Activated effector memory CD4-positive, alpha-beta T cell treated with anti-CD3 and anti-CD28 coated beads, Interleukin-2, amount 50 U/mL, for 16 hours (primary cell): ENCODE results near the gene APAF1.

ENCODE experiments used
- DNase-seq: peaks from one replicate; pipeline ENCODE4 v3.0.0-alpha.2; 2020

Gene APAF1

DNA sequence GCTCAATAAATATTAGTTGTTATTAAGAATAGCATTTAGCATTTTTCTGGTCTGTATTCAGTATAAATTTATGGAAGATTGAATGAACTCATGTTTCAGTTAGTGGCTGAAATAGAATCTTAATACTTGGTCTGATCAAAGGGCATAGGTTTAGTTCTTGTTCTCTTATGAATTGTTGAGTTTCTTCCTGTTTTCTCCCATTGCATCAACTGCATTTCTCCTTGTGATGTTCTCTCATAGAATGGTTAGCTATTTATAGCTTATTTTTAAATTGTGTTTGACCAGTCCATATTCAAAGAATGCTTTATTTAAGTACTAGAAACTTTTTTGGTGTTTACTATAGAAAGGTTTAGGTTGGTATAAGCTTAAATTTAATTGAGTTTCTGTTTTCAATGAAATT is 29.8 kb downstream of the APAF1 start:
- DNase-seq = no peak

DNA sequence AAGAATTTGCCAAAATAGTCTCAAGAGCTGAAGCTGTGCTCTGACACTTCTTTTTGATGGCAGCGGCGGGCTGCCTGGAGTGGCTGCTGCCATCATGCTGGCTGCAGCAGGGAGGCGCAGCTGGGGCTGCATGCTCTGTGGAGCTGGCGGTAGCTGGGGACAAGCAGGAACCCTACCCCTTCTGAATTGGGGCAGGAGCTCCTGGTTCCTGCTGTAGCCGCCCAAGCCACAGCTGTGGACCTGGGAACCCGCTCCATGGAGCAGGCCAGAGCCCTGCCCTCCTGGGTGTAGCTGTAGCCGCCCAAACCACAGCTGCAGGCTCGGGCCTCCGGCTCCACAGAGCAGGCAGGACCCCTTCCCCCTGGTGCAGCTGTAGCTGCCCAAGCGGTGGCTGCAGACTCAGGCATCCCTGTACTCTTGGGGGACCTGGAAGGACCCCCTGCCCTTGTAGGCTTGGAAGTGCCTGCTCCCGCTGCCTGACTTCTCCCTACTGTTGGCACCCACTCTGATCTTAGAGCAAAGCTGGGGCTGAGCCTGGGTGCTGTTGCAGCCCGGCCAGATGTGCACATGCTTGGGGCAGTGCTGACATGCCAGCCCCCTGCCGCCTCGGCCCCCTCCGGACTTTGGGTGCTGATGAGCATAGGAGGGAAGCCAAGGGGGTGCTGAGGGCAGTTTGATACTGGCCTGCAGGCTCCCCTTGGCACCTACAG is 33.3 kb downstream of the APAF1 start:
- no peak for DNase-seq

DNA sequence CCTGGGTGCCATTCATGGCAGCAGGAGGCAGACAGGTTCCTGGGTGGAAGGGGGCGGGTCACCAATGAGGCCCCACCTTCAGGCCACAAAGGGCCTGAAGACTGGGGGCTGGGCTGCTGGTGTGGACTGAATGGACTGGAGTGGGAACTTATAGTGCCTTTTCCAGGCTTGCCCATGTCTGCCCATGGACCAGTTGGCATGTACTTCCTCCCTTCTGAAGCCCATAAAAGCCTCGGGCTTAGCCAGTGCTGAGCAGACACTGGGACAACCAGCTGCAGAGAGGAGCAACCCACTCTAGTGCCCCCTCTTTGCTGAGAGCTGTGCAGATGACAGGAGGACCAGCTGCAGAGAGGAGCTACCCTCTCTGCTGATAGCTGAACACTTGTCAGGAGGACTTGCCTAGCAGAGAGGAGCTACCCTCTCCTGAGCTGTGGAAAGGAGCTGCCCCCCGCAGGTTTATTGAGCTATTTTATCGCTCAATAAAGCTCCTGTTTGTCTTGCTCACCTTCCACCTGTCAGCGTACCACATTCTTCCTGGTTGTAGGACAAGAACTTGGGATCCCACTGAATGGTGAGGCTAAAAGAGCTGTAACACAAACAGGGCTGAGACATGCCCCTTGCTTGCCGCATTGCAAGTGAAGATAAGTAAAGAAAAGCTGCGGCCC is 34.0 kb downstream of the APAF1 start:
- DNase-seq = no peak

DNA sequence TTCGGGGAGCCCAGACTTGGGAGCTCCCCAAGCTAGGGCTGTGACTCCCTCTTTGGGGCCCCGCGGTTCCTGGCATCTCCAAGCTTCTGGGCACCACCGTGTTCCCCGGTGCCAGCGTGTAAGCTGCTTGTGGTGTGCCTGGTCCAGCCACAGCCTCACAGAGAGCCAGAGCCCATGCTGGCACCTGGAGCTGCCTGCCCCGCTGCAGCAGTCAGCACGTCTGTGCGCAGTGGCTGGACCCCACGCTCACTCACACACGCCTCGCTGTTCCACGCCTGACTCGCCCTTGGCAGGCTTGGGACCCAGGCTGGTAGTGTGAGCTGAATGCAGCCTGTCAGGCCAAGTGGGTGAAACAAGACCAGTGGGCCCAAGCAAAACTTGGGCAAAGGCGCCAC is 34.5 kb downstream of the APAF1 start:
- DNase-seq = peak; percentile 62

DNA sequence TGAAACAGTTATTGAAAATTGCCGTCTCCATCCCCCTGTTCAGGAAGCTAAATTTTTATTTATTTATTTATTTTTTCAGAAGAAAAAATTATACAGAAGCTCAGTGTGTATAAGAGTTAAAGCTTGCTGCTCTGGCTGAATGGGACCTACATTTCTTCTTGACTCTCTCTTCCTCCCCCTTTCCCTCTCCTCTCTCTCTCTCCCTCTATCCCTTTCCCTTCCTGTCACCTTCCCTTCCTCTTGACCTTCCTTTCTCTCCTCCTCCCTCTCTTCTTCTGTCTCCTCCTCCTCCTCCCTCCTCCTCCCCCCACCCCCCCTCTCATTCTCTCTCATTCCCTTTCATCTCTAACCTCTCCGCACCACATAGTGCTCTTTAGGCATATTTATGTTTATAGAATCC is 39.1 kb downstream of the APAF1 start:
- no peak for DNase-seq

DNA sequence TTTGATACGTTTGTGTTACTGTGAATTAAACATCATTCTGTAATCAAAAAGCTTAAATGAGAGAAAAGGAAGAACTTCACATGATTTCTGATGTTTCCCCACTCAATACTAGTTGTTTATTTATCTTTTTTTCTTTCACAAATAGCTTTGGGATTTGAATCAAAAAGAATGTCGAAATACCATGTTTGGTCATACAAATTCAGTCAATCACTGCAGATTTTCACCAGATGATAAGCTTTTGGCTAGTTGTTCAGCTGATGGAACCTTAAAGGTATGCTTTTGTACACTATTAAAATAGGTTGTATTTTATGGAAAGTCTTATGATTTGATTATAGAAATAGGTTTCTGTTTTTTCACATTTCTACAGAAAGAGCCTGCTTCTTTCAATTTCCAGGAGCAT is 41.5 kb downstream of the APAF1 start:
- DNase-seq = no peak

DNA sequence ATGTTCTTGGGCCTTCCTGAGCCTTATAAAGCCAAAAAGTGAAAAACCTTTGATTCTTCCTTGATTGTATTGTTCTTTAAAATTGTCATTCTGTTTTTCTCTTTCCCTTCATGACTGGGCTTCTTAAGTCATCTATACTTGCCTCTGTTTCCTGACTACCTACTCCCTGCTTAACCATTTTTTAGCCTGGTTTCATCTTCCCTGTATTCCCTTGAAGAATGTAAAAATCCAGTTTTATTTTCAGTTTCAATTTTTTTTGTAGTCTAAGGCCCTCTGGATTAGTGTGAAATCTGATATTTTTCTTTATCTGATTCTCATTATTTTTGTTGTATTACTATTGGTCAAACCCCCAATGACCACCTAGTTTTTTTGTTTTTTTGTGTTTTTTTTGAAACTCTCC is 46.3 kb downstream of the APAF1 start:
- DNase-seq = no peak

DNA sequence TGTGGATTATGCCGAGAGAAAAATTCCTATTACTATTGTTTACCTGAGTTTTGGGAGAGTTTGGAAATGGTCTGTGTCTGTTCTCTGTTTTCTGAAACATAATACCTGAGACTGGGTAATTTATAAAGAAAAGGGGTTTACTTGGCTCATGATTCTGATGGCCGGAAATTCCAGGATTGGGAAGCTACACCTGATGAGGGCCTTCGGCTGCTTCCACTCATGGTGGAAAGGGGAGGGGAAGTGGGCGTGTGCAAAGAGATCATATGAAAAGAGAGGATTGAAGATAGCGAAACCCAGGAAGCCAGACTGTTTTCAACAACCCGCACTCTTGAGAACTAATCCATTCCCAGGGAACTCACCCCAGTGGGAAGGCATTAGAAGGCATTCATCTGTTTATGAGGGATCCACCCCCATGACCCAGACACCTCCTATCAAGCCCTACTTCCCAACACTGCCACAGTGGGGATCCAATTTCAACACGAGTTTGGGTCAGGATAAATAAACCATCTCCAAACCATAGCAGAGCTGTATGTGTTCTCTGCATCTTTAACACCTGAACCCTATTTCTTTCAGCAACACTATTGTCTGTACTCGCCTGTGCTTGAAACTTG is 51.1 kb downstream of the APAF1 start:
- DNase-seq = no peak

DNA sequence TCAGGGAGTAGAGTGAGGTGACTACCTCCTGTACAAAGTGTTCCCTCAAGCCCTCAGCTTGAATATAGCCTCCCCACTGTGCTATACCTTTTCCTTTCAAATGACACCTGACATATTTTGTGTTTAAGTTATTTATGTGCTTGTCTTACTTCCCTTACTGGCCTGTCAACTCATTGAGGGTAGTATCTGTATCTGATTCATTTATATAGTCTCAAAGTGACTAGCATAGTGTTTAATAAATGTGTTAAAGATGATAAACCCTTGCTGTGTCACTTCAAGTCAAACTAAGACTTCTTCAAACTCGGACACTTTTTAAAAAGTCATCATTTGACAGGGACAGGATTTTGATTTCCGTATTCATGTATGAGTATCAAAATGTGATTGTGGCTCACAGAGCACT is 52.1 kb downstream of the APAF1 start:
- no peak for DNase-seq

DNA sequence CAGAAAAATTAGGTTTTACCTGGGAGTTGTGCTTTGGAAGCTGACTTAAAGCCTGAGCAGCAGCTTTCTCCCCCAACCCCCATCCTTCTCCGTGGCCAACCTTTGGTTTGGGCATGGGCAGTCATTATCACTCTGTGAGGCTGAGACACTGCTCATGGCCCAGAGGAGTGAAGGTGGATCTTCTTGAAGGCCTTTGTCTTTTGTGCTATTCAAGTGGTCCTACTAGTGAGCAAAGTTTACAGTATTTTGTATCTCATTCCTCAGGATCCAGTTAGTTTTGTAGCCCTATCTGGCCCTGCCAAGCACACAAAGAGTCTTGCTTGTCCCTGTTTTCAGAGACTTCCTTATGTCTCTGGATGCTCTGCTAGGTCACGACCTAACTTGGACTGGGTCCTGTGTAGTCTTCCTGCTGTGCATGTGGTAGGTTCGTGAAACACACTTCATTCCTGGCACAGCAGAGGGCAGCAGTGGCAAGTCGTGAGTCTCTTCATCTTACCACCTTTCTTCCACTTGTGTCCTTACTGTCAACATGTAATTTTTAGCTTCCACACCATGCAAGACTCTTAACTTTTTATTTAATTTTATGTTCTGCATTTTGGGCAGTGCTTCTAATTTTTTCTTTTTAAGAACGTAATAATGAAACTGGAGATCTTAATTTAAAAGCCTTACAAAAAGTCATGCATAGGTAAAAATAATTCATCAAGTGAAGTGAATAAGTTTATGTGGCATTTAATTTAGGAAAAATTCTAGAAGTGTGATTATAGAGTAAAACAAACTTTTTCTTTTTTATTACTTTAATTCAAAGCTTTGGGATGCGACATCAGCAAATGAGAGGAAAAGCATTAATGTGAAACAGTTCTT is 53.7 kb downstream of the APAF1 start:
- DNase-seq = peak; percentile 71

DNA sequence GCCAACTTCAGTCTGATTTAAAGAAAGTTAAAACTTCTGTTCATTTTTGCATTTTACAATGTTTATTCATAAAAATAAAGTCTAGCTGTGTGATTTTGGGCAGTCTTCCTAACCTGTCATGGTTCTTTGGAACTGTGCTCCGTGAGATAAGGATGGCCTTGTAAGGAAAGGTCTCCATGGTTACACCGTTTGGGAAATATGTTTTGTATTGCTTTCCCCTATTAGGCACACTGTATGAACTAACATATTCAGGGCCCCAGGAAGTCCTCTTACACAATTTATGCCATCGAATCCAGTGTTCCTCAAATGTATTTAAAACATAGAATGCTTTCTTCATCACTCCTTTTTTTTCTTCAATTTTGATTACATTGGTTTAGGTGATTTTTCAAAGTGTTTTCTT is 54.5 kb downstream of the APAF1 start:
- DNase-seq = no peak

DNA sequence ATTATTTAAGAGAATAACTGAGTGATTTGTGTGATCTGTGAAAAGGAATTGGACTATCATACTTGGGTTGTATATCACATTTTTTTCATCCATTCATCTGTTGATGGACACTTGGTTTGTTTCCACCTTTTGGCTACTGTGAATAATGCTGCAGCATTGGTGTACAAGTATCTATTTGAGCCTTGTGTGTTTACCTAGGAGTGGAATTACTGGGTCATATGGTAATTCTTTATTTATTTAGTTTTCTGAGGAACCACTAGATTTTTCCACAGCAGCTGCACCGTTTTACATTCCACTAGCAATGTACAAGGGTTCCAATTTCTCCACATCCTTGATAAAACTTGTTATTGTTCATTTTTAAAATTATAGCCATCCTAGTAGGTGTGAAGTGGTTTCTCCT is 56.1 kb downstream of the APAF1 start:
- DNase-seq = no peak

DNA sequence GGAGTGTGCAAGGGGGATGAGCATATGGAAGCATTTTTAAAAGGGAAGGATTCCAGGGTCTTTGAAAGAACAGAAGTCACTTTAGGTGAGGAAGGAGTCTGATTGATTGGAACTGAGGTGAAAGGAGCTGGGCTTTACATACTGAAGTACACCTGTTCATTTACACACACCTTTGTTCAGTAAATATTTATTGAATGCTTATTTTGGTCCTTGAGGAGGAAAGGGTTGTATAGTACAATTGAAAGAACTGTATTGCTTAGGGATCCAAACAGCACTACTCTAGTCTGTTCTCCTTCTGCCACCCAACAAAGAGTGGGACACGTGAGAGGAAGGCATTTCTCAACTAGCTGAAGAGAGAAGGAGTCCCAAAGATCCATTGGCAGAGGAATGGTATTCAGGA is 63.9 kb downstream of the APAF1 start:
- DNase-seq = no peak

DNA sequence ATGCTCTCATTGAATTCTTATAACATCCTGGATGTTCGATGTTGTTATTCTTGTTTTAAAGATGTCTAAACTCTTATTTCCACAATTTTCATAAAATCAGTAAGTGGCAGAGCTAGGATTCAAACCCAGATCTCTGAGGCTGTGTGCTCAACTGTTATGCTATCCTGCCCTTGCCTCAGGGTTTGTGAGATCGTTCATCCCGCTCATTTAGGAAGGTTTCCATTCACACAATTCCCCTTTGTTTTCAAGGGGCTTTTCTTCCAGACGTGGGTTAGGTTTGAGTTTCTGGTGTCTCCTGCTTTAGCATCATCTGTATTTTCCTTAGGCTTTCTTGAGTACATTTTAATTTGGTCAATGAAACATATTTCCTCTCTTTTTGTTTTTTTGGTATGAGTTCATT is 69.3 kb downstream of the APAF1 start:
- no peak for DNase-seq

DNA sequence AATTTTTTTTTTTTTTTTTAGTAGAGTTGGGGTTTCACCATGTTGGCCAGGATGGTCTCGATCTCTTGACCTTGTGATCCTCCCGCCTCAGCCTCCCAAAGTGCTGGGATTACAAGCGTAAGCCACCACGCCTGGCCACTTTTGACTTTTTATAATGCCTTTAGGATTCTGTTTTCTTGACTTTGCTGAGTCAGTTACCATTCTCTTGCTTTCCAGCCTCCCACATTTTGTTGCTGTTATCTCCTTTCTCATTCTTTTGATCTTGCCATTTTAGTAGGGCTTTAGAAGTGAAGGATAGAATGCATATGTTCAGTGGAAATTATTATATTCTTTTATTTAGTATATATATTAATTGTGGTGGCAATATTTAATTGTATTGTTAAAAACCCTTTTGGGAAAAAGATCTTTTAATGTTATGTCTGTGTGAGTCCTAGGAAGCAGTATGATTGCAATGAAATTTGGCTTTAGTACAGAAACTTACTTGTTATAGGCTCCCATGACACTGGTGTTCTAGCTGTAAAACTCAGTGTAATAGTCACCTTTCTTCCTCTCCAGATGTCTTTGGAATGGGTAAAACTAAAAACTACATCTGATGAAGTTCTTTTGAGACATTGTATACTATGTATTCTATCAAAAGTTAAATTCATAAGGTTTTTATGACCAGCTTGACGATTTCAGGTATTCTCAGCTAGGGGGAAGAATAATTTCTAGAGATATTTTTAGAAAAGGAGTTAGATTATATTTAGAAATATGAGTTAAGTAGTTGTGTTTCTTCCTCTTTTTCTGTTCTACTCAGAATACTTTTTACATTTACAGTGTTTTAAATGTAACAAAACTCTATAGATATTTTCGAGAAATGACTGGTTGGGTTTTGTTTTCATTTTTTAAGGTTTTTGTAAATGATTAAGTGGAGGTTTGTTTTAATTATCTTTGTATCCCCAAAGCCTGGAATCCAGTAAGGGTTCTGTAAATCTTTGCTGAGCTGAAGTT is 74.7 kb downstream of the APAF1 start:
- DNase-seq = no peak

DNA sequence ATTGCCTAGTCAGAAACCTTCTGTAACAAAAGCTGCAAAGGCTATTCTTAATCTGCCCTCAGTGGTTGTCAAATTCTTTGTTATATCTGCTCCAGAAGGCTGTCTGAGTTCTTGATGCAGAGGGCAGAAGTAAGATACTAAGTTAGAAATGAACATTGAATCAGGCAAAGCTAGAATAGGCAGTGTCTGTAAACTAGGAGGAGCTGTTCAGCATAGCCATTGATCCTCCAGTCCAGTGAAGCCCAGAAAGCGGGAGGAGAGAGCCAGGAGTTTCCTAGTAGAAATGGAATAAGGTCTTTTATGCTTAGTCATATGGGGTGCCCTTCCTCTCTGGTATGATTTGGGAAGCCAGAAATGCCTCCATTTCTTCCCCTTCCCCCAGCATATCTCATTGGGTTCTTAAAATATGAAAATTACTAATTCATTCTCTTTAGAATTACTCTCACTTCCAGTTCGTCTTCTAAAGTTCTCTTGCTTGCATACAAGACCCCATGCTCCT is 76.2 kb downstream of the APAF1 start:
- DNase-seq = no peak

DNA sequence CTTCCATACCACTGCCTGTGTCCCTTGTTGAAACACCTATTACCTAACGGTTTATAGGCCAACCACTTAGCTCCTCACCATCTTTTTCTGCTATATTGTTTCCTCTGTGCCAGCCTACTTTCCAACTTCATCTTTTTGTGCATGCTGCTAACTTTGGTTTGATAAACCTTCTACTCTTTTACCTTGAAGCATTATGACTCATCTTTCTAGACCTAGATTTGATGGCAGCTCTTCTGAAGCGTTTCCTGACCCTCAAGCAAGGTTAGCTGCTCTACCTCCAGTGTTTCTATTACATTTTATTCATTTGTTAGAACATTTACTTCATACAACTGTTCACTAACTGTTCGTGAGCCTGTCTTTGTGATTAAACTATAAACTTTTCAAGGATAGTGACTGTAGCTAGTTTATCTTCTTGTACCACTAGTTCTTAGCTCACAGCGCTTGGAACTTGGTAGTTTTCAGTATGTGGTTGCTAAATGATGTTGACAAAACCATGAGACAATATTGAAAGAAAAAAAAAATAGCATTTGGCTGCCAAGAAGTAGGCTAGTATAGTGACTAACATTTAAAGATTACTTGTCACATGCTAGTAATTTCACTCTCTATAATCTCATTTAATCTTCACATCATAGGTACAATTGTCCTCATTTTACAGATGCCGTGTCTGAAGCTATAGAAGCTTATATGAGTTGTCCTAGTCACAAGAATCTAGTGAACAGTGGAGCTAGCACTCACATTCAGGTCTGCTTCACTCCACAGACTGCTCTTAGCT is 79.5 kb downstream of the APAF1 start:
- no peak for DNase-seq

DNA sequence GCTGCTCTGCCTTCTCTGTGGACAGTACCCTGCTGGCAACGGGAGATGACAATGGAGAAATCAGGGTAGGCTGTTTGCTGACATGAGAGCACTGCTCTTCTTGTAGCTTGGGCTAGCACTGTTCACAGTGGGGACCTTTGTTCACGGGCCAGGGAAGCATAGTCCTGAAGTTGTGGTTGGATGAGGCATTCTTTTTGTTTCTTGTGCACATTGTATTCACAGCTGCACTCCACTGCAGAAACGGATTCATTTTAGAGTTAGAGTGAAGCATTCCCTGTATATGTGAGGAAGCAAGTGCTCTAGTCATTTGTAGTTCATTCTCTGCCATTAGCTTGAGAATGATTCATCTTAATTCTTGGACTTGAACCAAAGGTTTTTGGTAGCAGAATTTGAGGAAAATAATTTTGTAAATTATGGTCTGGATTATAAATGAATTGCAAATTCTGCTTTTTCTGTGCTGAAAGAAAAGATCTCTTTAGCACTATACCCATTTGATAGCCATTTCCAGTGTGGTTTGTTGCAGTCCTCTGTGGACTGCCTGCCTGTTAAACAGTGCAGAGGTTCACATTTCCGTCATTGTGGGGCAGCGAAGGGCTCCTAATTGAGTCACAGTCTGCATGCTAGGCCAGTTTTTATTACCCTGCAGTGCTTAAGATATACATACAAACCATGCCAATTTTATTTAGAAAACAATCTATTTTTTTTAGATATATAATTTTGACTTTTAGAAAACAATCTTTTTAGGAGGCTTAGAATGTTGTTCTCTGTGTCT is 80.6 kb downstream of the APAF1 start:
- peak; percentile 74 for DNase-seq

DNA sequence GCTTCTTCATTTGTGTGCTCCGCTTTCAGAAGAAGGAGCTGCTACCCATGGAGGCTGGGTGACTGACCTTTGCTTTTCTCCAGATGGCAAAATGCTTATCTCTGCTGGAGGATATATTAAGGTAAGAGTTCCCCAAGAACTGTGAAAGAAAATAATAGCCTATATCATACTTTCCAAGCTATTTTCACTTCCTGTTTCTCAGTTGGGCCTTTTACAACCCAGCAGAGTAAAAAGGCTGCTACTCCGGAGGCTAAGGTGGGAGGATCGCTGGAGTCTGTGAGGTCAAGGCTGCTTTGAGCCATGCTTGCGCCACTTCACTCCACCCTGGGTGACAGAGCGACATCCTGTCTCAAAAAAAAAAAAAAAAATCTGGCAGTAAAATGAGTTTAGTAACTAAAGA is 82.1 kb downstream of the APAF1 start:
- DNase-seq = no peak

DNA sequence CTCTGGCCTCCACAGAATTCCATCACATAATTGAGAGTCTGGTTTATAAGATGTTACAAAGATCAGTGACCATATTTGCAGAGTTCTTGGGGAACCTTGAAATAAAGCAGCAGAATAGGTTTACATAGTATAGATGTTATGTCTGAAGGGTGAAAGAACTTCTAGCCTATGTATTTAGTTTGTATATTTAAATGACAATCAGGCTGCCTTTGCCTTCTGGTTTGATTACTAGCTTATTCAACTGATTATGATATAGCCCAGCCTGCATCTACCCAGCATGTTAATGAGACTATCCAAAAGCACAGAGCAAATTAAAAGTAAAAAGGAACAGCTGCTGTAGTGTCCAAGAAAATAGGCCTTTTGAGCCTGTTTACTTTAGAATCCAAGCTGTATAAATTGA is 85.3 kb downstream of the APAF1 start:
- DNase-seq = no peak
